ENCODE data around the gene ARID1B. TPM values are rescaled to one million over a fixed set of nuclear protein-coding genes. Genes with fewer than 3 reads are reported as not detected.

Gene ARID1B
- total RNA-seq, 1 donor from 2014 or later: 75.4 TPM

DNA sequence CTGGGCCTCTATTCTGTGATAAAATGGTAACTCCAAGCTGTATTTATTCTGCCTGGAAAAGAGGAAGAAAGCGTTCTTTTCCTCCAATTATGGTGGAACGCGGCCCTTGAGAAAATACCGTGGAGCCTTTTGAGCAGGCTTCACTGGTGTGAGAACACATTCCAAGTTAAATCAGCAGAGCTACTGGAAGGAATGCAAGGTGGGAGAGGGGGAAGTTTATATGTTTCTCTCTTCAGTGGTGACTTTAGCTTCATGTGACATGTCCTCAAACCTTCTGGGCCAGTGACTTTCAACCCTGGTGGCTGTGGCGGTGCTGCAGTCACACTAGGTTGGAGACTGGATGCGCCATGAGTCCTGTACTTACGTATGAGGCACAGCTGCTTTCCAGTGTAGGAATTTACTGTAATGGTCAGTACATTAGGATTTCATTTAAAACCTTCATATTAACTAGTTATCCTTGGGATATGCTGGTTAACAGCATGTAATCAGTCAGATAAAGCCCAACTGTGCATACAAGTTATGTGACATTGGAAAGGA, 221.7 kb downstream of the ARID1B start:
- no peak overlapping the region for H3K27ac ChIP-seq (ENCODE audit: low read depth, low read length)
- no peaks in the 10 kb centered on the region for H3K36me3 ChIP-seq (ENCODE audit: insufficient read depth, low read length)
- H3K27me3 ChIP-seq (ENCODE audit: insufficient read depth, low read length): no peaks in the 10 kb centered on the region
- peaks cover 77% of the 10 kb centered on the region for H4K20me1 ChIP-seq (ENCODE audit: insufficient read depth, low read length)
- no peak overlapping the region for H3K4me3 Mint-ChIP-seq (ENCODE audit: unreplicated experiment)
- H3K4me1 Mint-ChIP-seq (ENCODE audit: low read depth, unreplicated experiment): peaks cover 9% of the 10 kb centered on the region
- FAIRE-seq (no peak), DNase-seq (ENCODE audit: low read depth) (no peak)
- no peak overlapping the region for H3K4me2 ChIP-seq (ENCODE audit: low read length)
- no peaks in the 10 kb centered on the region for H3K9me3 Mint-ChIP-seq (ENCODE audit: unreplicated experiment)
- no peaks in the 10 kb centered on the region for H3K4me1 ChIP-seq (ENCODE audit: insufficient read depth, low read length)
- H3K79me2 ChIP-seq (ENCODE audit: insufficient read depth, low read length): peaks cover 95% of the 10 kb centered on the region
- H3K36me3 Mint-ChIP-seq (ENCODE audit: low read depth, unreplicated experiment): peaks cover 6% of the 10 kb centered on the region
- H3K4me3 ChIP-seq (ENCODE audit: insufficient read depth, low read depth, low read length): no peak overlapping the region
- H2AFZ ChIP-seq (ENCODE audit: low read depth, low read length): no peak overlapping the region
- H3K27me3 Mint-ChIP-seq (ENCODE audit: low read depth, unreplicated experiment): no peaks in the 10 kb centered on the region
- H3K27ac Mint-ChIP-seq (ENCODE audit: unreplicated experiment): no peak overlapping the region
- no peaks in the 10 kb centered on the region for H3K9me3 ChIP-seq (ENCODE audit: insufficient read depth, low read depth, low read length)
- H3K9ac ChIP-seq (ENCODE audit: low read length): no peak overlapping the region
- TF ChIP-seq EZH2 (IDR thresholded peaks at IDR 0.05; ENCODE audit: insufficient read depth, low read length): no peak
- TF ChIP-seq CTCF (IDR thresholded peaks at IDR 0.05; ENCODE audit: insufficient read depth, low read depth, low read length): no peak

DNA sequence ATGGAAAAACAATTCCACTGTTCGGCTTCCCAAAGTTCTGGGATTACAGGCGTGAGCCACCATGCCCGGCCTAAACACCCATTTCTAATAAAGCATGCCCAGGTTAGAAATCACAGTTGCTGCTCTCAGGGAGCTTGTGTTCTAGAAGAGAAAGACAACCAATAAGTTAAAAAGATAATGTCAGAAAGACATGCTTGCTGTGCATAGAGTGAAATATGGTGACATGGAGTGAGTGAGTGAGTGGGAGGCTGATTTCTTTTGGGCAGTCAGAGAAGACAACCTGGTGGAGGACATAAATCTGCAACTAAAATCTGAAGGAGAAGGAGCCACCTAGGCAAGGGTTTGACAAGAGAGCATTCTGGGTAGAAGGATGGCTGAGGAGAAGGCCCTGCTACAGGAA, 222.6 kb downstream of the ARID1B start:
- TF ChIP-seq EZH2 (IDR thresholded peaks at IDR 0.05; ENCODE audit: insufficient read depth, low read length) (no peak), CTCF (IDR thresholded peaks at IDR 0.05; ENCODE audit: insufficient read depth, low read depth, low read length) (no peak)
- Mint-ChIP-seq H3K27ac (ENCODE audit: unreplicated experiment) (no peak overlapping the region), H3K36me3 (ENCODE audit: low read depth, unreplicated experiment) (peaks cover 6% of the 10 kb centered on the region), H3K9me3 (ENCODE audit: unreplicated experiment) (no peaks in the 10 kb centered on the region), H3K4me1 (ENCODE audit: low read depth, unreplicated experiment) (peaks cover 9% of the 10 kb centered on the region), H3K4me3 (ENCODE audit: unreplicated experiment) (peak overlapping the region; percentile 60), H3K27me3 (ENCODE audit: low read depth, unreplicated experiment) (no peaks in the 10 kb centered on the region)
- Histone ChIP-seq H3K27ac (ENCODE audit: low read depth, low read length) (no peak overlapping the region), H3K9me3 (ENCODE audit: insufficient read depth, low read depth, low read length) (no peaks in the 10 kb centered on the region), H3K9ac (ENCODE audit: low read length) (no peak overlapping the region), H2AFZ (ENCODE audit: low read depth, low read length) (no peak overlapping the region), H3K27me3 (ENCODE audit: insufficient read depth, low read length) (no peaks in the 10 kb centered on the region), H3K36me3 (ENCODE audit: insufficient read depth, low read length) (no peaks in the 10 kb centered on the region), H3K4me3 (ENCODE audit: insufficient read depth, low read depth, low read length) (no peak overlapping the region), H4K20me1 (ENCODE audit: insufficient read depth, low read length) (peaks cover 76% of the 10 kb centered on the region), H3K79me2 (ENCODE audit: insufficient read depth, low read length) (peaks cover 95% of the 10 kb centered on the region), H3K4me2 (ENCODE audit: low read length) (no peak overlapping the region), H3K4me1 (ENCODE audit: insufficient read depth, low read length) (no peaks in the 10 kb centered on the region)
- no peak for DNase-seq (ENCODE audit: low read depth)
- FAIRE-seq: no peak

GRCh38 chr6:157001716-157002115, 224.5 kb downstream of the ARID1B start:
- no peak overlapping the region for H3K4me3 Mint-ChIP-seq (ENCODE audit: unreplicated experiment)
- Histone ChIP-seq H3K9ac (ENCODE audit: low read length) (no peak overlapping the region), H3K27me3 (ENCODE audit: insufficient read depth, low read length) (no peaks in the 10 kb centered on the region), H3K4me3 (ENCODE audit: insufficient read depth, low read depth, low read length) (no peak overlapping the region), H3K36me3 (ENCODE audit: insufficient read depth, low read length) (no peaks in the 10 kb centered on the region), H3K79me2 (ENCODE audit: insufficient read depth, low read length) (peaks cover 93% of the 10 kb centered on the region), H3K9me3 (ENCODE audit: insufficient read depth, low read depth, low read length) (no peaks in the 10 kb centered on the region), H3K4me1 (ENCODE audit: insufficient read depth, low read length) (no peaks in the 10 kb centered on the region), H3K27ac (ENCODE audit: low read depth, low read length) (no peak overlapping the region), H2AFZ (ENCODE audit: low read depth, low read length) (no peak overlapping the region), H3K4me2 (ENCODE audit: low read length) (no peak overlapping the region), H4K20me1 (ENCODE audit: insufficient read depth, low read length) (peaks cover 78% of the 10 kb centered on the region)
- no peak overlapping the region for H3K27ac Mint-ChIP-seq (ENCODE audit: unreplicated experiment)
- H3K4me1 Mint-ChIP-seq (ENCODE audit: low read depth, unreplicated experiment): peaks cover 12% of the 10 kb centered on the region
- peaks cover 6% of the 10 kb centered on the region for H3K36me3 Mint-ChIP-seq (ENCODE audit: low read depth, unreplicated experiment)
- no peaks in the 10 kb centered on the region for H3K27me3 Mint-ChIP-seq (ENCODE audit: low read depth, unreplicated experiment)
- no peak for TF ChIP-seq CTCF (IDR thresholded peaks at IDR 0.05; ENCODE audit: insufficient read depth, low read depth, low read length)
- TF ChIP-seq EZH2 (IDR thresholded peaks at IDR 0.05; ENCODE audit: insufficient read depth, low read length): no peak
- FAIRE-seq: no peak
- DNase-seq (ENCODE audit: low read depth): no peak
- H3K9me3 Mint-ChIP-seq (ENCODE audit: unreplicated experiment): no peaks in the 10 kb centered on the region

All from astrocyte (in vitro differentiated cells and primary cell).